GM18868 (cell line): ENCODE results near the gene SYT15B.
"Not testable (repeated sequence)": the region's sequence is repeated elsewhere in the genome, so short reads cannot be mapped to it uniquely, and the experiment has no call there.

Experiments
- ATAC-seq: cut with Tn5 transposase; IDR thresholded peaks from one replicate; pipeline ENCODE4 v1.9.1; 2021; ENCODE audit warnings: mild to moderate bottlenecking, moderate library complexity; ENCODE audit not compliant: unreplicated experiment

The SYT15B gene

DNA sequence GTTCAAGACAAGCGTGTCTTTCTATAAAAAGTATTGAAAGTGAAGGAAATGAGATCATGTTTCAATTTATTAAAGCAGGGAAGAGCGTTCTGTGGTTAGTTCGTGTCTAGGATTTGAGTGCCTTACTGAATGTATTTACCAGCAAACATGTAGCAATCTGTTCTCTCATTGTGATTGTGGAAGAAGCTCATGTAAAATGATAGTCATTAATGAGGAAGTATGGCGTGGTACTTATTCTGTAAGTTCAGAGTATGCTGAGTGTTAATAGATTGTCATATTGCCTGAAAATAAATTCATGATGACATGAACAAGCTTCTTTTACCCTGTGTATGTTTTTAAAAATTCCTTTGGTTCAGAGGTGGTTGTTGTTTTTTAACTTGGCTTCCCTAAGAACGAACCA, 32.5 kb downstream of the SYT15B start:
- not testable (repeated sequence) for ATAC-seq

DNA sequence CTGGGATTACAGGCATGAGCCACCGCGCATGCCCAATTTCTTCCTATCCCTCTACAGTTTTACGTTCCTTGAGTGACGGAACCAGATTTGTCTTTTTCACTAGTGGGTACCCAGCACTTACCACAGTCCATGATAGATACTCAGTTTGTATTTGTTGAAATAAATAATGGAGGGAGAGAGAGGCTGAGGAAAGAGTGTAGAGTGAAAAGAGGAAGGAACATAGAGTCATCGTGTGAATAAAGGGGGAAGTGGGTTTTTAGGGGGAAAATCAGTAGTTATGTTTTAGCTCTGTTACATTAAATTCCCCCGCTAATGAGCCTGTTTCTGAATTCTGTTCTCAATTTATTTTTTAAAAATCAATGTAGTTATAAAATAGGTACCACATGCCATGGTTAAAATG, 37.7 kb downstream of the SYT15B start:
- not testable (repeated sequence) for ATAC-seq

DNA sequence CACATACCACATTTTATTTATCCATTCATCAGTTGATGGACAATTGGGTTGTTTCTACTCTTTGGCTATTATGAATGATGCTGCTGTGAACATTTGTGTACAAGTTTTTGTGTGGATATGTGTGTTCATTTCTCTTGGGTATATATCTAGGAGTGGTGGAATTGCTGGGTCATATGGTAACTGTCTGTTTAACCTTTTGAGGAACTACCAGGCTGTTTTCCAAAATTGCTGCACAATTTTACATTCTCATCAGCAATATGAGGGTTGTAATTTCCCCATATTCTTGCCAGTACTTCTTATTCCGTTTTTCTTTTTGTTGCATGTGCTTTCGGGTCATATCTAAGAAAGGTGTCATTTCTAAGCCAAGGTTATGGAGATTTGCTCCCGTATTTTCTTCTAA, 38.3 kb downstream of the SYT15B start:
- not testable (repeated sequence) for ATAC-seq

DNA sequence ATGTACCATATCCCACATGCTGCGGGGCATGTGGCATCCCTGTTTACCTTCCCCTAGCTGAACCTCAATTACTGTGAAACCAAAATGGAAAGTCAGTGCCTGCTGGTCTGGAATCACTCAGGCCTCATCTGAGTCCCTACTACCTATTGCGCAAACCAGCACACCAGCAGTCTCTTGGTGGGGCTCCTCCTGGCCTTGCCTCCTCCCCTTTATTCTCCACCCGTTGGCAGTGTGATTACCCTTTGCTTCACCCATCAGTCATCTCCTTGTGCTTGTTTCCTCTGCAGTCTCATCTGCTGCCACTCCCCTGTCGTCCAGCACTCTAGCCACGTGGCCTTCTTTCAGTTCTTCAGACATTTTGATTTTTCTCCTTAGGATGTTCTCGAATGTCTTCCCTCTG, 39.3 kb downstream of the SYT15B start:
- not testable (repeated sequence) for ATAC-seq

DNA sequence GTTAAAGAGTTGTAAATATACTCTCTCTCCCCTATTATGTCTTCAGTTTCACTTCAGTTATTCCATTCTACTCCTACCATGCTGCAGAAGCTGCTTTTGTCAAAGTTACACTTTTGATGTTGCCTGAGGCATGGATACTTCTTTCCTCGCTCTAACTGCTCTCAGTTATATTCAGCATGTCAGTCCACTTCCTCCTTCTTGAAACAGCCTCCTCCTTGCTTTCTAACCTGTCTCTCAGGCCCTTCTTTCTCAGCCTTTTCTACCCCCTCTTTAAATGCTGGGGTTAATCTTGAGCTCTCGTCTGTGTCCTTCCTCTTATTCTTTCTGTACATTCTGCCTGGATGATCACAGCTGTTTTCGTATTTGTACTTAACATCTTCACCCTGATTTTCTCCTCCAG, 40.0 kb downstream of the SYT15B start:
- ATAC-seq = not testable (repeated sequence)

DNA sequence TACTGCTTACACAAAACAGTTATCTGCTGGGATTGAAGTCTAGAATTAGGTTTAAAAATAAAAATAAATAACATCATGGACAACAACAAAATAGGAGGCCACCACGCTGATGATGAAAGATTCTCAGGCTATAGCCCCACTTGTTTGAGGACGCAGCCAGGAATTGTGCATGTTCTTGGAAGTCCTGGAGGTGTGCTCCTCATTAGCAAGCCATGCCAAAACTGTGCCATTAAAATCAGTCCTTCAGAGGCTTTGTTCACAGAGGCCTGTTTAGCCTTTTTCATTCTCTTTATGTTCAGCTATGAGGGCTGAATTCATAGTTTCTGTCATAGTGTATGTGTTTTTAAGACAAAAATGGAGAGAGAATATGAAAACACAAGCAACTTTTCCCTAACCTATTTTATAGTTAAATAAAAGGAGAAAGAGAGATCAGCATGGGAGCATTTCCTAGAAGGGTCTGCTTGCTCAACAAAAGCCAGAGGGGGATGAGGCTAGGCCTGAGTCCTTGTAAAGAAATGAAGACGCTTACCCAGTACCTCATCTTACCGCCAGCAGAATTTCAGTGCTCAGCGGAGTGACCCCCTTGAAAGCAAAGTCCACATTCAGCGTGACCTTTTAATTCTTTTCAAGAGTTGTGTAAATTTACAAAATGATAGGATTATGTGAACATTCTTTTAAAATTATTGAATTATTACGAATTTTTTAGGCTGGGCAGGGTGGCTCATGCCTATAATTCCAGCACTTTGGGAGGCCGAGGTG, 46.2 kb downstream of the SYT15B start:
- ATAC-seq = not testable (repeated sequence)
